ENCODE data around the gene UNC5B. TPM values are rescaled to one million over a fixed set of nuclear protein-coding genes. Genes with fewer than 3 reads are reported as not detected.

UNC5B gene
- total and polyA plus RNA-seq, 4 experiments from 2014 or later, result not detected

Other genes starting within 250 kb of the UNC5B start
- 1 to 10 TPM; 7.0 to 9.1 TPM for gene SLC29A3, start 106.7 kb downstream of the UNC5B start, total RNA-seq
- gene SLC29A3, start 106.7 kb downstream of the UNC5B start, polyA plus RNA-seq, result 1 to 10 TPM; 8.0 to 8.5 TPM
- 1 to 10 TPM; 5.2 to 5.4 TPM for gene CDH23, start 184.3 kb downstream of the UNC5B start, total RNA-seq
- 1 to 10 TPM; 1.8 to 2.0 TPM for gene CDH23, start 184.3 kb downstream of the UNC5B start, polyA plus RNA-seq